Measurements from ENCODE around the gene FEV.

Gene FEV

GRCh38 chr2:218995972-218996711 lies 11.2 kb upstream of the FEV start:
- H4K20me1 ChIP-seq, result peaks cover 70% of the 10 kb centered on the region
- H3K4me1 ChIP-seq, result peaks cover 5% of the 10 kb centered on the region; the same call in 1 of the 2 replicates
- no peak for TF ChIP-seq Cebpa-rat (IDR thresholded peaks at IDR 0.05)
- H3K4me3 ChIP-seq, result no peak overlapping the region
- no peaks in the 10 kb centered on the region for H3K9me3 ChIP-seq
- H3K27ac ChIP-seq, result no peak overlapping the region
- H3K4me2 ChIP-seq, result peak overlapping the region; percentile 37; the same call in 1 of the 2 replicates
- H3K27me3 ChIP-seq, result peaks cover 99% of the 10 kb centered on the region
- H3K36me3 ChIP-seq, result no peaks in the 10 kb centered on the region
- H3K9ac ChIP-seq, result no peak overlapping the region

GRCh38 chr2:218995561-218995960 lies 10.6 kb upstream of the FEV start:
- TF ChIP-seq Cebpa-rat (IDR thresholded peaks at IDR 0.05), result no peak
- peaks cover 5% of the 10 kb centered on the region; the same call in 1 of the 2 replicates for H3K4me1 ChIP-seq
- no peaks in the 10 kb centered on the region for H3K36me3 ChIP-seq
- H4K20me1 ChIP-seq, result peaks cover 70% of the 10 kb centered on the region
- H3K27ac ChIP-seq, result no peak overlapping the region
- H3K4me2 ChIP-seq, result peak overlapping the region; percentile 37; the same call in 1 of the 2 replicates
- peaks cover 99% of the 10 kb centered on the region for H3K27me3 ChIP-seq
- H3K4me3 ChIP-seq, result no peak overlapping the region
- no peak overlapping the region for H3K9ac ChIP-seq
- no peaks in the 10 kb centered on the region for H3K9me3 ChIP-seq

- Histone ChIP-seq H3K4me3 (0 out of 2 replicates have a peak within 1 kb of the TSS, but pooled peaks have one; percentile 25), H3K4me1 (no peaks in the 10 kb centered on the region), H3K36me3 (no peaks in the 10 kb centered on the region), H3K9me3 (no peaks in the 10 kb centered on the region), H3K27me3 (peaks cover 100% of the 10 kb centered on the region), H4K20me1 (peaks cover 75% of the 10 kb centered on the region), H3K9ac (no peak within 1 kb of the TSS), H3K27ac (no peak within 1 kb of the TSS), H3K4me2 (no peak within 1 kb of the TSS)
- TF ChIP-seq Cebpa-rat (IDR thresholded peaks at IDR 0.05), result no peak
Measured at GRCh38 chr2:218993345-218994315, 8.6 kb upstream of the FEV start, which contains the start of gene CRYBA2. Gene CRYBA2 (minus strand): TSS chr2:218993422. CDS start chr2:218993176, 246 bp downstream.

- no peaks in the 10 kb centered on the region for H3K4me1 ChIP-seq
- H3K36me3 ChIP-seq, result no peaks in the 10 kb centered on the region
- H3K4me2 ChIP-seq, result no peak overlapping the region
- peaks cover 83% of the 10 kb centered on the region for H4K20me1 ChIP-seq
- H3K9ac ChIP-seq, result no peak overlapping the region
- peaks cover 100% of the 10 kb centered on the region for H3K27me3 ChIP-seq
- no peak overlapping the region for H3K4me3 ChIP-seq
- H3K27ac ChIP-seq, result no peak overlapping the region
- no peaks in the 10 kb centered on the region for H3K9me3 ChIP-seq
- TF ChIP-seq Cebpa-rat (IDR thresholded peaks at IDR 0.05), result no peak
Measured at GRCh38 chr2:218992703-218993344, 7.8 kb upstream of the FEV start.

GRCh38 chr2:218992196-218992595 lies 7.2 kb upstream of the FEV start:
- Histone ChIP-seq H3K27ac (no peak overlapping the region), H3K4me3 (no peak overlapping the region), H3K9ac (no peak overlapping the region), H3K36me3 (no peaks in the 10 kb centered on the region), H3K4me1 (no peaks in the 10 kb centered on the region), H3K4me2 (no peak overlapping the region), H3K9me3 (no peaks in the 10 kb centered on the region), H3K27me3 (peaks cover 100% of the 10 kb centered on the region), H4K20me1 (peaks cover 90% of the 10 kb centered on the region)
- TF ChIP-seq Cebpa-rat (IDR thresholded peaks at IDR 0.05), result no peak

- peaks cover 95% of the 10 kb centered on the region for H4K20me1 ChIP-seq
- H3K9ac ChIP-seq, result no peak overlapping the region
- no peaks in the 10 kb centered on the region for H3K4me1 ChIP-seq
- no peak overlapping the region for H3K27ac ChIP-seq
- H3K4me2 ChIP-seq, result no peak overlapping the region
- no peaks in the 10 kb centered on the region for H3K36me3 ChIP-seq
- no peaks in the 10 kb centered on the region for H3K9me3 ChIP-seq
- peaks cover 100% of the 10 kb centered on the region for H3K27me3 ChIP-seq
- TF ChIP-seq Cebpa-rat (IDR thresholded peaks at IDR 0.05), result no peak
- no peak overlapping the region for H3K4me3 ChIP-seq
Measured at GRCh38 chr2:218991674-218992168, 6.7 kb upstream of the FEV start.

GRCh38 chr2:218990612-218991011 lies 5.6 kb upstream of the FEV start:
- Histone ChIP-seq H3K9ac (no peak overlapping the region), H3K9me3 (no peaks in the 10 kb centered on the region), H4K20me1 (peaks cover 96% of the 10 kb centered on the region), H3K4me2 (no peak overlapping the region), H3K4me1 (no peaks in the 10 kb centered on the region), H3K27ac (no peak overlapping the region), H3K36me3 (no peaks in the 10 kb centered on the region), H3K4me3 (no peak overlapping the region), H3K27me3 (peaks cover 100% of the 10 kb centered on the region)
- no peak for TF ChIP-seq Cebpa-rat (IDR thresholded peaks at IDR 0.05)

GRCh38 chr2:218990052-218990451 lies 5.1 kb upstream of the FEV start:
- Histone ChIP-seq H4K20me1 (peaks cover 92% of the 10 kb centered on the region), H3K9ac (no peak overlapping the region), H3K36me3 (no peaks in the 10 kb centered on the region), H3K4me1 (no peaks in the 10 kb centered on the region), H3K27ac (no peak overlapping the region), H3K4me2 (no peak overlapping the region), H3K9me3 (no peaks in the 10 kb centered on the region), H3K4me3 (no peak overlapping the region), H3K27me3 (peaks cover 100% of the 10 kb centered on the region)
- no peak for TF ChIP-seq Cebpa-rat (IDR thresholded peaks at IDR 0.05)

- Histone ChIP-seq H3K4me1 (peaks cover 9% of the 10 kb centered on the region), H3K27me3 (peaks cover 100% of the 10 kb centered on the region), H3K27ac (no peak overlapping the region), H3K9me3 (no peaks in the 10 kb centered on the region), H3K9ac (no peak overlapping the region), H3K4me2 (no peak overlapping the region), H3K36me3 (no peaks in the 10 kb centered on the region), H3K4me3 (no peak overlapping the region), H4K20me1 (peaks cover 94% of the 10 kb centered on the region)
- TF ChIP-seq Cebpa-rat (IDR thresholded peaks at IDR 0.05), result no peak
Measured at GRCh38 chr2:218988650-218989049, 3.7 kb upstream of the FEV start.

Measured in BLaER1 (cell line).